ENCODE data around the gene KIF20A. TPM values are rescaled to one million over a fixed set of nuclear protein-coding genes. Genes with fewer than 3 reads are reported as not detected.

KIF20A gene
- total RNA-seq, 1 experiment from 2014 or later, result 84.9 TPM

- H3K4me3 Mint-ChIP-seq (ENCODE audit: unreplicated experiment), result no peak overlapping the region
- Histone ChIP-seq H3K36me3 (ENCODE audit: control insufficient read depth, insufficient read depth, low read length) (peaks cover 10% of the 10 kb centered on the region), H3K27me3 (replicated peaks; ENCODE audit: control insufficient read depth, insufficient read depth, low read length) (no peaks in the 10 kb centered on the region), H3K4me3 (ENCODE audit: low read depth, low read length) (peak overlapping the region; percentile 69), H3K4me1 (peaks cover 9% of the 10 kb centered on the region), H3K9me3 (no peaks in the 10 kb centered on the region)
- no peaks in the 10 kb centered on the region for H3K27me3 Mint-ChIP-seq (ENCODE audit: insufficient read depth, unreplicated experiment)
- peaks cover 9% of the 10 kb centered on the region for H3K4me1 Mint-ChIP-seq (ENCODE audit: low read depth, unreplicated experiment)
- TF ChIP-seq, protein P1, sequence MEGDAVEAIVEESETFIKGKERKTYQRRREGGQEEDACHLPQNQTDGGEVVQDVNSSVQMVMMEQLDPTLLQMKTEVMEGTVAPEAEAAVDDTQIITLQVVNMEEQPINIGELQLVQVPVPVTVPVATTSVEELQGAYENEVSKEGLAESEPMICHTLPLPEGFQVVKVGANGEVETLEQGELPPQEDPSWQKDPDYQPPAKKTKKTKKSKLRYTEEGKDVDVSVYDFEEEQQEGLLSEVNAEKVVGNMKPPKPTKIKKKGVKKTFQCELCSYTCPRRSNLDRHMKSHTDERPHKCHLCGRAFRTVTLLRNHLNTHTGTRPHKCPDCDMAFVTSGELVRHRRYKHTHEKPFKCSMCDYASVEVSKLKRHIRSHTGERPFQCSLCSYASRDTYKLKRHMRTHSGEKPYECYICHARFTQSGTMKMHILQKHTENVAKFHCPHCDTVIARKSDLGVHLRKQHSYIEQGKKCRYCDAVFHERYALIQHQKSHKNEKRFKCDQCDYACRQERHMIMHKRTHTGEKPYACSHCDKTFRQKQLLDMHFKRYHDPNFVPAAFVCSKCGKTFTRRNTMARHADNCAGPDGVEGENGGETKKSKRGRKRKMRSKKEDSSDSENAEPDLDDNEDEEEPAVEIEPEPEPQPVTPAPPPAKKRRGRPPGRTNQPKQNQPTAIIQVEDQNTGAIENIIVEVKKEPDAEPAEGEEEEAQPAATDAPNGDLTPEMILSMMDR (IDR thresholded peaks at IDR 0.05; ENCODE audit: insufficient read depth in 1 of 2, low read depth in 1 of 2, low read length in 1 of 2, severe bottlenecking in 1 of 2, unreplicated experiment in 1 of 2), result no peak
- DNase-seq, result peak in 1 of 2 experiments; percentile 31
- H3K27ac Mint-ChIP-seq (ENCODE audit: unreplicated experiment), result no peak overlapping the region
- ChIA-PET CTCF (interaction anchor here (1.1 to 1.3 kb wide), 2 partner anchors 142 to 174 kb away, joined by 3 to 4 read pairs; partner anchors contain the start of gene KDM3B), POLR2A (interaction anchor here (0.6 to 0.9 kb wide), 2 partner anchors 10 to 89 kb away, joined by 3 to 9 read pairs; no protein-coding TSS in a partner anchor)
- no peaks in the 10 kb centered on the region for H3K9me3 Mint-ChIP-seq (ENCODE audit: unreplicated experiment)
- BruUV-seq (replicated peaks), result TSS peak; percentile 69
- H3K36me3 Mint-ChIP-seq (ENCODE audit: insufficient read depth, unreplicated experiment), result peaks cover 41% of the 10 kb centered on the region
- intact Hi-C loops (cut with micrococcal nuclease; ENCODE audit: unreplicated experiment), result loop anchor here (2.0 kb wide), 1 partner anchor 153 kb away; the partner anchor contains the start of gene CDC25C
These were observed 884 bp upstream of the KIF20A start for GRCh38 chr5:138177941-138178515.

DNA sequence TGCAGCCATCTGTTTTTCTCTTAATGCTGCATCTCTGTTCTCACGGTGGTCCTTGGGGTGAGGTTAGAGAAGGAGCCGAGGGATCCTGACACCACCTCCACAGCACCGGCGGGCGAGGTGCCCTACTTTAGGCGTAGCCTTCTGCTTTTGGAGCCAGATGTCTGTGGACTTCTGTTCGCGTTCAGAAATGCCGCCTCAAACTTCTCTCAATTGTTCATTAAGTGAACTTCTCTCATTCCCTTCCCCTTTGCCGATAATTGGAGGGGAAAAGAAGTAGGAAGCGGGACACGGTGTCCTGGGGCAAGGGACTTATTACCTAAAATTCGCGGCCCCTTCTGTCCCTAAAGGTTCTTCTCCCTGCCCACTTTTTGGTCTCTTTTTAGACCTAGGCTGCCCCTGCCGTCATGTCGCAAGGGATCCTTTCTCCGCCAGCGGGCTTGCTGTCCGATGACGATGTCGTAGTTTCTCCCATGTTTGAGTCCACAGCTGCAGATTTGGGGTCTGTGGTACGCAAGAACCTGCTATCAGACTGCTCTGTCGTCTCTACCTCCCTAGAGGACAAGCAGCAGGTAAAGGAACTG lies 455 bp downstream of the KIF20A start:
- no peaks in the 10 kb centered on the region for H3K27me3 Mint-ChIP-seq (ENCODE audit: insufficient read depth, unreplicated experiment)
- peaks cover 8% of the 10 kb centered on the region for H3K36me3 ChIP-seq (ENCODE audit: control insufficient read depth, insufficient read depth, low read length)
- ChIA-PET CTCF (interaction anchor here (0.6 to 2.4 kb wide), 4 partner anchors 12 to 173 kb away, joined by 3 to 10 read pairs (median 6); partner anchors contain the start of gene KDM3B), POLR2A (interaction anchor here (0.6 to 1.3 kb wide), 11 partner anchors 10 to 1522 kb away, joined by 3 to 18 read pairs (median 3); partner anchors contain the start of genes CDC23, CDC25C and FAM53C)
- no peak overlapping the region for H3K27ac Mint-ChIP-seq (ENCODE audit: unreplicated experiment)
- no peaks in the 10 kb centered on the region for H3K9me3 Mint-ChIP-seq (ENCODE audit: unreplicated experiment)
- TSS peak; percentile 69 for BruUV-seq (replicated peaks)
- H3K4me3 ChIP-seq (ENCODE audit: low read depth, low read length), result peak overlapping the region; percentile 69
- no peaks in the 10 kb centered on the region for H3K9me3 ChIP-seq
- H3K27me3 ChIP-seq (replicated peaks; ENCODE audit: control insufficient read depth, insufficient read depth, low read length), result no peaks in the 10 kb centered on the region
- peaks cover 9% of the 10 kb centered on the region for H3K4me1 ChIP-seq
- TF ChIP-seq, protein P1 (IDR thresholded peaks at IDR 0.05; ENCODE audit: insufficient read depth in 1 of 2, low read depth in 1 of 2, low read length in 1 of 2, severe bottlenecking in 1 of 2, unreplicated experiment in 1 of 2), result no peak
- H3K4me3 Mint-ChIP-seq (ENCODE audit: unreplicated experiment), result no peak overlapping the region
- peaks cover 41% of the 10 kb centered on the region for H3K36me3 Mint-ChIP-seq (ENCODE audit: insufficient read depth, unreplicated experiment)
- DNase-seq, result peak in 1 of 2 experiments; percentile 27
- intact Hi-C loops (cut with micrococcal nuclease; ENCODE audit: unreplicated experiment), result loop anchor here (1.0 to 2.0 kb wide), 2 partner anchors 34 to 151 kb away; partner anchors contain the start of genes CDC23 and CDC25C
- H3K4me1 Mint-ChIP-seq (ENCODE audit: low read depth, unreplicated experiment), result peaks cover 9% of the 10 kb centered on the region

DNA sequence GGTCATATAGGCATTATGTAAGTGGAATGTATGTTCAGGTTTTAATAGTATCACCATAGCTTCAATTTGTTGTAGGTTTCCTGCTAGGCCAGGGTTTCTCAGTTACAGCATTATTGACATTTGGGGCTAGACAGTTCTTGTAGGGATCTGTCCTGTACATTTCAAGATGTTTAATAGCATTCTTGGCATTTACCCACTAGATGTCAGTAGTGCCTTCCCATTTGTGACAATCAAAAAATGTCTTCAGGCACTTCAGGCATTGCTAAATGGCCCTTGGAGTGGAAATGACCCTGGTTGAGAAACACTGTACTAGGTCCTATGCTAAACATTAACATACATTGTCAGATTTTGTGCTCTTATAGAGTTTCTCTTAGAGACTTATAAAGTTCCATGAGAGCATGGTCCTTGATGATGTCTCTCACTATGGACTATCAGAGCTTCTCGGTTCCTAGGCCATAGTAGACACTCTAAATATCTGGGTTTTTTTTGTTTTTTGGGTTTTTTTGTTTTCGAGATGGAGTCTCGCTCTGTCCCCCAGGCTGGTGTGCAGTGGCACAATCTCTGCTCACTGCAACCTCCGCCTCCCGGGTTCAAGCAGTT lies 1.4 kb downstream of the KIF20A start:
- Mint-ChIP-seq H3K4me3 (ENCODE audit: unreplicated experiment) (no peak overlapping the region), H3K27ac (ENCODE audit: unreplicated experiment) (no peak overlapping the region)
- intact Hi-C loops (cut with micrococcal nuclease; ENCODE audit: unreplicated experiment), result loop anchor here (1.0 to 2.0 kb wide), 2 partner anchors 103 to 231 kb away; no protein-coding TSS in a partner anchor

More for the DNA sequence above, 1.4 kb downstream of the KIF20A start:
- Mint-ChIP-seq H3K4me1 (ENCODE audit: low read depth, unreplicated experiment) (peaks cover 9% of the 10 kb centered on the region), H3K27me3 (ENCODE audit: insufficient read depth, unreplicated experiment) (no peaks in the 10 kb centered on the region), H3K36me3 (ENCODE audit: insufficient read depth, unreplicated experiment) (peaks cover 41% of the 10 kb centered on the region), H3K9me3 (ENCODE audit: unreplicated experiment) (no peaks in the 10 kb centered on the region)
- no TSS peak for BruUV-seq (replicated peaks)
- Histone ChIP-seq H3K4me1 (peaks cover 9% of the 10 kb centered on the region), H3K9me3 (no peaks in the 10 kb centered on the region), H3K4me3 (ENCODE audit: low read depth, low read length) (peak overlapping the region; percentile 69), H3K36me3 (ENCODE audit: control insufficient read depth, insufficient read depth, low read length) (peaks cover 10% of the 10 kb centered on the region), H3K27me3 (replicated peaks; ENCODE audit: control insufficient read depth, insufficient read depth, low read length) (no peaks in the 10 kb centered on the region)
- POLR2A ChIA-PET, result interaction anchor here (0.6 to 1.3 kb wide), 2 partner anchors 33 to 221 kb away, joined by 3 to 6 read pairs; partner anchors contain the start of gene CDC23
- CTCF ChIA-PET, result interaction anchor here (0.8 to 2.4 kb wide), 2 partner anchors 103 to 172 kb away, joined by 3 to 10 read pairs; partner anchors contain the start of gene KDM3B
- TF ChIP-seq, protein P1 (IDR thresholded peaks at IDR 0.05; ENCODE audit: insufficient read depth in 1 of 2, low read depth in 1 of 2, low read length in 1 of 2, severe bottlenecking in 1 of 2, unreplicated experiment in 1 of 2), result peak; percentile 50 to 60
- DNase-seq, result peak in 1 of 2 experiments; percentile 72

Measured in Caco-2 (cell line).